Astrocyte (in vitro differentiated cells and primary cell): Measurements from ENCODE around the gene FSIP1. TPM values are rescaled to one million over a fixed set of nuclear protein-coding genes. Genes with fewer than 3 reads are reported as not detected.

ENCODE experiments used
- DNase-seq: peaks from one replicate; pipeline ENCODE4 v3.0.0-alpha.2; 2010; ENCODE audit warnings: low read depth
- FAIRE-seq: peaks from 2 replicates; lab custom pipeline; 2011; peaks lifted over from hg19 to GRCh38; lab: Jason Lieb, UNC
- H2AFZ ChIP-seq: 2 replicates; pipeline ENCODE4 v1.6.0; 2012; ENCODE audit warnings: low read depth, low read length, inconsistent platforms
- H3K27ac ChIP-seq: 2 replicates; pipeline ENCODE4 v1.5.1; 2011; ENCODE audit warnings: low read depth, low read length, inconsistent platforms
- H3K27me3 ChIP-seq: 2 replicates; pipeline ENCODE4 v1.6.0; 2011; ENCODE audit warnings: low read length, inconsistent platforms; ENCODE audit not compliant: insufficient read depth
- H3K36me3 ChIP-seq: 2 replicates; pipeline ENCODE4 v1.5.1; 2011; ENCODE audit warnings: low read length, inconsistent platforms; ENCODE audit not compliant: insufficient read depth
- H3K4me1 ChIP-seq: 2 replicates; pipeline ENCODE4 v1.5.1; 2011; ENCODE audit warnings: low read length, inconsistent platforms; ENCODE audit not compliant: insufficient read depth
- H3K4me2 ChIP-seq: 2 replicates; pipeline ENCODE4 v1.6.0; 2012; ENCODE audit warnings: low read length, inconsistent platforms
- H3K4me3 ChIP-seq: 2 replicates; pipeline ENCODE4 v1.5.1; 2011; ENCODE audit warnings: low read depth, mild to moderate bottlenecking, low read length, inconsistent platforms; ENCODE audit not compliant: insufficient read depth
- H3K79me2 ChIP-seq: 2 replicates; pipeline ENCODE4 v1.6.0; 2012; ENCODE audit warnings: mild to moderate bottlenecking, low read length, inconsistent platforms; ENCODE audit not compliant: insufficient read depth
- H3K9ac ChIP-seq: 2 replicates; pipeline ENCODE4 v1.6.0; 2012; ENCODE audit warnings: mild to moderate bottlenecking, low read length, inconsistent platforms
- H3K9me3 ChIP-seq: 2 replicates; pipeline ENCODE4 v1.5.1; 2012; ENCODE audit warnings: low read depth, mild to moderate bottlenecking, low read length, inconsistent platforms; ENCODE audit not compliant: insufficient read depth
- H4K20me1 ChIP-seq: 2 replicates; pipeline ENCODE4 v1.6.0; 2012; ENCODE audit warnings: low read length, inconsistent platforms; ENCODE audit not compliant: insufficient read depth
- H3K27ac Mint-ChIP-seq: one replicate; pipeline ENCODE4 v1.8.0; 2021; ENCODE audit warnings: mild to moderate bottlenecking, mixed read lengths; ENCODE audit not compliant: unreplicated experiment
- H3K27me3 Mint-ChIP-seq: one replicate; pipeline ENCODE4 v1.8.0; 2021; ENCODE audit warnings: low read depth, mixed read lengths; ENCODE audit not compliant: unreplicated experiment
- H3K36me3 Mint-ChIP-seq: one replicate; pipeline ENCODE4 v1.8.0; 2021; ENCODE audit warnings: low read depth, mixed read lengths; ENCODE audit not compliant: unreplicated experiment
- H3K4me1 Mint-ChIP-seq: one replicate; pipeline ENCODE4 v1.8.0; 2021; ENCODE audit warnings: low read depth, mixed read lengths; ENCODE audit not compliant: unreplicated experiment
- H3K4me3 Mint-ChIP-seq: one replicate; pipeline ENCODE4 v1.8.0; 2021; ENCODE audit warnings: mild to moderate bottlenecking, moderate library complexity, mixed read lengths; ENCODE audit not compliant: unreplicated experiment
- H3K9me3 Mint-ChIP-seq: one replicate; pipeline ENCODE4 v1.8.0; 2021; ENCODE audit warnings: mild to moderate bottlenecking, mixed read lengths; ENCODE audit not compliant: unreplicated experiment
- EZH2 ChIP-seq: IDR thresholded peaks from 2 replicates; pipeline ENCODE4 v1.6.1; 2012; ENCODE audit warnings: mild to moderate bottlenecking, low read length, inconsistent platforms; ENCODE audit not compliant: insufficient read depth
- total RNA-seq: library from RNA; stranded (reverse); gene quantifications from 2 replicates; pipeline ENCODE4 v1.2.1, GENCODE V29; 2021
- TF ChIP-seq, protein P1 (sequence below): IDR thresholded peaks from 2 replicates; pipeline ENCODE4 v1.5.1; 2011; ENCODE audit warnings: low read depth, mild to moderate bottlenecking, inconsistent platforms, low read length, moderate library complexity; ENCODE audit not compliant: insufficient read depth

The FSIP1 gene
- total RNA-seq, 1 donor from 2014 or later = 0.77 TPM

GRCh38 chr15:39704235-39704634 is 78.4 kb downstream of the FSIP1 start:
- TF ChIP-seq, protein P1, sequence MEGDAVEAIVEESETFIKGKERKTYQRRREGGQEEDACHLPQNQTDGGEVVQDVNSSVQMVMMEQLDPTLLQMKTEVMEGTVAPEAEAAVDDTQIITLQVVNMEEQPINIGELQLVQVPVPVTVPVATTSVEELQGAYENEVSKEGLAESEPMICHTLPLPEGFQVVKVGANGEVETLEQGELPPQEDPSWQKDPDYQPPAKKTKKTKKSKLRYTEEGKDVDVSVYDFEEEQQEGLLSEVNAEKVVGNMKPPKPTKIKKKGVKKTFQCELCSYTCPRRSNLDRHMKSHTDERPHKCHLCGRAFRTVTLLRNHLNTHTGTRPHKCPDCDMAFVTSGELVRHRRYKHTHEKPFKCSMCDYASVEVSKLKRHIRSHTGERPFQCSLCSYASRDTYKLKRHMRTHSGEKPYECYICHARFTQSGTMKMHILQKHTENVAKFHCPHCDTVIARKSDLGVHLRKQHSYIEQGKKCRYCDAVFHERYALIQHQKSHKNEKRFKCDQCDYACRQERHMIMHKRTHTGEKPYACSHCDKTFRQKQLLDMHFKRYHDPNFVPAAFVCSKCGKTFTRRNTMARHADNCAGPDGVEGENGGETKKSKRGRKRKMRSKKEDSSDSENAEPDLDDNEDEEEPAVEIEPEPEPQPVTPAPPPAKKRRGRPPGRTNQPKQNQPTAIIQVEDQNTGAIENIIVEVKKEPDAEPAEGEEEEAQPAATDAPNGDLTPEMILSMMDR = no peak
- TF ChIP-seq EZH2 = no peak
- Histone ChIP-seq H3K4me3 (no peak overlapping the region), H3K4me1 (no peaks in the 10 kb centered on the region), H3K79me2 (no peaks in the 10 kb centered on the region), H4K20me1 (no peaks in the 10 kb centered on the region), H3K9me3 (no peaks in the 10 kb centered on the region), H3K9ac (no peak overlapping the region), H3K36me3 (no peaks in the 10 kb centered on the region), H3K4me2 (no peak overlapping the region), H3K27ac (no peak overlapping the region), H2AFZ (no peak overlapping the region), H3K27me3 (no peaks in the 10 kb centered on the region)
- FAIRE-seq (peak; percentile 9), DNase-seq (peak; percentile 34)
- Mint-ChIP-seq H3K36me3 (no peaks in the 10 kb centered on the region), H3K4me3 (no peak overlapping the region), H3K9me3 (no peaks in the 10 kb centered on the region), H3K4me1 (peaks cover 18% of the 10 kb centered on the region), H3K27ac (peak overlapping the region; percentile 95), H3K27me3 (no peaks in the 10 kb centered on the region)

GRCh38 chr15:39701988-39702387 is 80.7 kb downstream of the FSIP1 start:
- H3K4me2 ChIP-seq = no peak overlapping the region
- Mint-ChIP-seq H3K27me3 (no peaks in the 10 kb centered on the region), H3K36me3 (no peaks in the 10 kb centered on the region), H3K9me3 (no peaks in the 10 kb centered on the region), H3K27ac (no peak overlapping the region), H3K4me1 (peaks cover 23% of the 10 kb centered on the region), H3K4me3 (no peak overlapping the region)
- H3K9me3 ChIP-seq = no peaks in the 10 kb centered on the region
- no peaks in the 10 kb centered on the region for H4K20me1 ChIP-seq
- no peak overlapping the region for H3K27ac ChIP-seq
- H3K9ac ChIP-seq = no peak overlapping the region
- H2AFZ ChIP-seq = no peak overlapping the region
- DNase-seq (no peak), FAIRE-seq (no peak)
- H3K27me3 ChIP-seq = no peaks in the 10 kb centered on the region
- H3K4me1 ChIP-seq = no peaks in the 10 kb centered on the region
- no peaks in the 10 kb centered on the region for H3K79me2 ChIP-seq
- H3K4me3 ChIP-seq = no peak overlapping the region
- TF ChIP-seq EZH2 = no peak
- no peaks in the 10 kb centered on the region for H3K36me3 ChIP-seq

GRCh38 chr15:39700375-39700700 is 82.3 kb downstream of the FSIP1 start:
- no peaks in the 10 kb centered on the region for H3K36me3 Mint-ChIP-seq
- DNase-seq = no peak
- Histone ChIP-seq H3K9me3 (no peaks in the 10 kb centered on the region), H3K4me1 (no peaks in the 10 kb centered on the region), H3K27ac (no peak overlapping the region), H3K9ac (no peak overlapping the region), H4K20me1 (no peaks in the 10 kb centered on the region), H3K4me3 (no peak overlapping the region), H3K79me2 (no peaks in the 10 kb centered on the region), H3K4me2 (no peak overlapping the region), H3K36me3 (no peaks in the 10 kb centered on the region), H2AFZ (no peak overlapping the region), H3K27me3 (no peaks in the 10 kb centered on the region)
- peaks cover 27% of the 10 kb centered on the region for H3K4me1 Mint-ChIP-seq
- H3K4me3 Mint-ChIP-seq = no peak overlapping the region
- H3K27ac Mint-ChIP-seq = no peak overlapping the region
- no peaks in the 10 kb centered on the region for H3K9me3 Mint-ChIP-seq
- no peak for FAIRE-seq
- H3K27me3 Mint-ChIP-seq = no peaks in the 10 kb centered on the region
- no peak for TF ChIP-seq EZH2
- TF ChIP-seq, protein P1 = no peak
